ENCODE results near the gene NDFIP1. TPM values are rescaled to one million over a fixed set of nuclear protein-coding genes. Genes with fewer than 3 reads are reported as not detected.

Gene NDFIP1
- total and polyA plus RNA-seq, 2 experiments from 2014 or later, result 63.8 to 85.0 TPM

GRCh38 chr5:142175461-142176142 lies 67.0 kb downstream of the NDFIP1 start:
- H3K36me3 ChIP-seq (replicated peaks; ENCODE audit: insufficient read depth, low read depth), result no peaks in the 10 kb centered on the region
- no peaks in the 10 kb centered on the region for H3K27me3 ChIP-seq
- H3K4me1 ChIP-seq (ENCODE audit: insufficient read depth), result peaks cover 5% of the 10 kb centered on the region
- H3K9me2 ChIP-seq (replicated peaks; ENCODE audit: insufficient read depth), result no peaks in the 10 kb centered on the region
- H2AFZ ChIP-seq, result no peak overlapping the region
- no peak overlapping the region for H3K27ac ChIP-seq
- no peaks in the 10 kb centered on the region for H3K79me2 ChIP-seq
- no peak overlapping the region for H3K4me2 ChIP-seq
- DNase-seq (ENCODE audit: low spot score), result no peak
- H4K20me1 ChIP-seq (ENCODE audit: insufficient read depth, poor library complexity, severe bottlenecking), result no peaks in the 10 kb centered on the region
- 66% methylated on average over 8 of the region's 8 CpGs for WGBS (ENCODE audit: low lambda C conversion rate, missing lambda C conversion rate)
- H3K4me3 ChIP-seq, result no peak overlapping the region
- no peak for TF ChIP-seq EZH2phosphoT487 (IDR thresholded peaks at IDR 0.05; ENCODE audit: low read depth, severe bottlenecking, unreplicated experiment)
- no peak for TF ChIP-seq EZH2 (IDR thresholded peaks at IDR 0.05; ENCODE audit: borderline replicate concordance)
- no peak for TF ChIP-seq CTCF (IDR thresholded peaks at IDR 0.05; ENCODE audit: poor library complexity)
- H3K9me3 ChIP-seq (ENCODE audit: low read depth), result no peaks in the 10 kb centered on the region

GRCh38 chr5:142176255-142176654 lies 67.7 kb downstream of the NDFIP1 start:
- Histone ChIP-seq H3K9me2 (replicated peaks; ENCODE audit: insufficient read depth) (no peaks in the 10 kb centered on the region), H3K4me1 (ENCODE audit: insufficient read depth) (peaks cover 7% of the 10 kb centered on the region), H4K20me1 (ENCODE audit: insufficient read depth, poor library complexity, severe bottlenecking) (no peaks in the 10 kb centered on the region), H3K27me3 (no peaks in the 10 kb centered on the region), H2AFZ (no peak overlapping the region), H3K79me2 (no peaks in the 10 kb centered on the region), H3K36me3 (replicated peaks; ENCODE audit: insufficient read depth, low read depth) (no peaks in the 10 kb centered on the region), H3K4me3 (no peak overlapping the region), H3K4me2 (no peak overlapping the region), H3K27ac (no peak overlapping the region), H3K9me3 (ENCODE audit: low read depth) (no peaks in the 10 kb centered on the region)
- 17% methylated on average over 2 of the region's 2 CpGs for WGBS (ENCODE audit: low lambda C conversion rate, missing lambda C conversion rate)
- TF ChIP-seq CTCF (IDR thresholded peaks at IDR 0.05; ENCODE audit: poor library complexity) (no peak), EZH2phosphoT487 (IDR thresholded peaks at IDR 0.05; ENCODE audit: low read depth, severe bottlenecking, unreplicated experiment) (no peak), EZH2 (IDR thresholded peaks at IDR 0.05; ENCODE audit: borderline replicate concordance) (no peak)
- DNase-seq (ENCODE audit: low spot score), result no peak

GRCh38 chr5:142178651-142179050 lies 70.1 kb downstream of the NDFIP1 start:
- DNase-seq (ENCODE audit: low spot score), result no peak
- Histone ChIP-seq H3K79me2 (no peaks in the 10 kb centered on the region), H3K9me2 (replicated peaks; ENCODE audit: insufficient read depth) (no peaks in the 10 kb centered on the region), H3K4me1 (ENCODE audit: insufficient read depth) (peaks cover 11% of the 10 kb centered on the region), H4K20me1 (ENCODE audit: insufficient read depth, poor library complexity, severe bottlenecking) (no peaks in the 10 kb centered on the region), H3K27ac (no peak overlapping the region), H3K4me2 (no peak overlapping the region), H3K27me3 (no peaks in the 10 kb centered on the region), H3K9me3 (ENCODE audit: low read depth) (no peaks in the 10 kb centered on the region), H3K36me3 (replicated peaks; ENCODE audit: insufficient read depth, low read depth) (no peaks in the 10 kb centered on the region), H2AFZ (no peak overlapping the region), H3K4me3 (no peak overlapping the region)
- WGBS (ENCODE audit: low lambda C conversion rate, missing lambda C conversion rate), result 94% methylated on average over 7 of the region's 7 CpGs
- TF ChIP-seq EZH2phosphoT487 (IDR thresholded peaks at IDR 0.05; ENCODE audit: low read depth, severe bottlenecking, unreplicated experiment) (no peak), EZH2 (IDR thresholded peaks at IDR 0.05; ENCODE audit: borderline replicate concordance) (no peak), CTCF (IDR thresholded peaks at IDR 0.05; ENCODE audit: poor library complexity) (no peak)
